HG03064 (cell line): ENCODE results near the gene MSANTD3.
"Not testable (repeated sequence)": the region's sequence is repeated elsewhere in the genome, so short reads cannot be mapped to it uniquely, and the experiment has no call there.

Experiments
- ATAC-seq: cut with Tn5 transposase; IDR thresholded peaks from one replicate; pipeline ENCODE4 v1.9.1; 2021; ENCODE audit warnings: low read depth; ENCODE audit not compliant: unreplicated experiment

Gene MSANTD3

GRCh38 chr9:100428871-100429654, 2.1 kb downstream of the MSANTD3 start:
- ATAC-seq: no peak

GRCh38 chr9:100430286-100430940, 3.5 kb downstream of the MSANTD3 start:
- no peak for ATAC-seq

GRCh38 chr9:100431886-100432285, 4.9 kb downstream of the MSANTD3 start:
- ATAC-seq: no peak

- no peak for ATAC-seq
Measured at GRCh38 chr9:100432736-100433135, 5.8 kb downstream of the MSANTD3 start.

GRCh38 chr9:100436571-100436970, 9.6 kb downstream of the MSANTD3 start:
- no peak for ATAC-seq

GRCh38 chr9:100437860-100438805, 11.2 kb downstream of the MSANTD3 start:
- ATAC-seq: no peak

- ATAC-seq: no peak
Measured at GRCh38 chr9:100440071-100440470, 13.1 kb downstream of the MSANTD3 start.

GRCh38 chr9:100440487-100440886, 13.5 kb downstream of the MSANTD3 start:
- ATAC-seq: not testable (repeated sequence)

- ATAC-seq: no peak
Measured at GRCh38 chr9:100441911-100442361, 15.0 kb downstream of the MSANTD3 start.

- ATAC-seq: no peak
Measured at GRCh38 chr9:100443781-100444768, 17.1 kb downstream of the MSANTD3 start.

- ATAC-seq: no peak
Measured at GRCh38 chr9:100445161-100445902, 18.4 kb downstream of the MSANTD3 start.

GRCh38 chr9:100445903-100446549, 19.1 kb downstream of the MSANTD3 start:
- no peak for ATAC-seq

- no peak for ATAC-seq
Measured at GRCh38 chr9:100447041-100447440, 20.1 kb downstream of the MSANTD3 start.

GRCh38 chr9:100448266-100448665, 21.3 kb downstream of the MSANTD3 start:
- ATAC-seq: no peak

GRCh38 chr9:100449420-100449819, 22.5 kb downstream of the MSANTD3 start:
- no peak for ATAC-seq

GRCh38 chr9:100452894-100453293, 26.0 kb downstream of the MSANTD3 start:
- no peak for ATAC-seq

GRCh38 chr9:100455470-100455869, 28.5 kb downstream of the MSANTD3 start:
- ATAC-seq: no peak

GRCh38 chr9:100457517-100457916, 30.6 kb downstream of the MSANTD3 start:
- no peak for ATAC-seq

- ATAC-seq: no peak
Measured at GRCh38 chr9:100459963-100460362, 33.0 kb downstream of the MSANTD3 start.
